GM13977 (cell line): Measurements from ENCODE around the gene ZBTB43.
"Not testable (repeated sequence)": the region's sequence is repeated elsewhere in the genome, so short reads cannot be mapped to it uniquely, and the experiment has no call there.

Experiments used
- DNase-seq: peaks from one replicate; pipeline ENCODE4 v3.0.0; 2012; ENCODE audit warnings: low spot score
- CTCF ChIP-seq: IDR thresholded peaks from 2 replicates; pipeline ENCODE4 v1.5.1; 2012; ENCODE audit warnings: mild to moderate bottlenecking, control low read depth; ENCODE audit not compliant: insufficient read depth; ENCODE audit errors: extremely low read depth, missing control alignments
- in situ Hi-C: fragments of 300-500 bp; cut with MboI; formaldehyde crosslinking; loops from one replicate; pipeline ENCODE4 v1.12.0; 2022; ENCODE audit warnings: low sequenced_read_pairs, low pct_unique_long_range_greater_than_20kb, mixed read lengths, inconsistent platforms; ENCODE audit not compliant: unreplicated experiment

Gene ZBTB43

DNA sequence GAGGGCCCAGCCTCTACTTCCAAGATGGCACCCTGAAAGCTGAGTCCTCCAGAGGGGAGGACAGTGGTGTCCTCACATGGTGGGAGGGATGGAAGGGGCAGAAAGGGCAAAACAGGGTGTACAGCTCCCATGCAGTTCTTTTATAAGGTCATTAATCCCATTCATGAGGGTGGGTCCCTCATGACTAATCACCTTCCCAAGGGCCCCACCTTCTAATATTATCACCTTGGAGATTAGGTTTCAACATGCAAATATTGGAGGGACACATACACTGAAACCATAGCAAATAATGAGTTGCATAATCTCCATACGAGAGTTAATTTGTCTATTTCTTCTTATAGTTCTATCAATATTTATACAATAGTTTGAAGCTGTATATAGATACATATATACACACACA lies 5.8 kb upstream of the ZBTB43 start:
- TF ChIP-seq CTCF = no peak
- in situ Hi-C loops = no loop called here
- DNase-seq = no peak

DNA sequence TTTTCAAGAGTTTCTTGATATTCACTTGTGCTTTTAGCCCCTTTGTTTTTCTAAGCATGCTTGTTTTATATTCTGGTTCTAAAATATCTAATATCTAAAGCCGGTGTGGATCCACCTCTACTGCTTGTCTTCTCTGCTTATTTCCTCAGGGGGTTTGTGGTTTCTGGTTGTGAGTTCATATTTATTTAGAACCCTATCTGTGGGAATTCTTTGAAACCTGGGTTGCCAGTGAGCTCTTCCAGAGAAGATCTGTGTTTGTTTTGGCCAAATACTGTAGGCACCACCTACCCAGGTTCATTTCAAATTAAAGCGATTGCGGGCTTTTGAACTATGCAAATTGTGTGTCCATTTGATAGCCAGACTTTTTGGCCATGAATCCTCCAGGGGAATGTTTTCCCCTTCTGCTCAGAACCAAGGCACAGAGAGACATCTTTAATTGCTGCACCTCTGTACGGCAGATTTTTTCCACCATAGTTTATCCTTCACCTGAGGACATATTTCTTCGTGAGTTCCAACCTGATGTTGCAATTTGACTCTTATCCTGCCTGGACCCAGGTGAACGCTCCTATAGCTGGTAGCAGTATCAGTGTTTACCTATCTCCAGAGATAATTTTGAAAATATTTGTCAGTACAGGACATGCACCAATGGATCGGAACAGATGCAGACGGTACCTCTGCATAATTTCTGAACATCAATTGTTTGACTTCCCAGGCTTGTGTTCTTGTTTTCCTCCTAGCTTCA lies 2.4 kb upstream of the ZBTB43 start:
- no peak for DNase-seq
- in situ Hi-C loops = no loop called here
- TF ChIP-seq CTCF = no peak

GRCh38 chr9:126804198-126804695 lies 593 bp upstream of the ZBTB43 start:
- no peak for DNase-seq
- in situ Hi-C loops = no loop called here
- TF ChIP-seq CTCF = no peak

GRCh38 chr9:126805554-126806262 lies 868 bp downstream of the ZBTB43 start:
- TF ChIP-seq CTCF = no peak
- DNase-seq = peak; percentile 72
- in situ Hi-C loops = no loop called here

DNA sequence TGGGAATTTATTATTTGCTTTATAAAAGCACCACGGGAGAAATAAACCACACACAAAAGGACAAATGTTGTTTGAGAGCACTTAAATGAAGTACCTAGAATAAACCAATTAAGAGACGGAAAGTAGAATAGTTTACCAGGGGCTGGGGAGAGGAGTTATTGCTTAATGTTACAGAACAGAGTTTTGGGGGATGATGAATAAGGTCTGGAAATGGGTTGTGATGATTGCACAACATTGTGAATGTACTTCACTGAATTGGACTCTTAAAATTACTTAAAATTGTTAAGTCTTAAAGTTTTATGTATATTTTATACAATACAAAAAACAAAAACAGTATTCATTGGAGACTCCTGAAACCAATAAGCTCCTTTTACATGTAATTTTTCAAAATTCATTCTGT lies 1.5 kb downstream of the ZBTB43 start:
- in situ Hi-C loops = no loop called here
- DNase-seq = no peak
- no peak for TF ChIP-seq CTCF

GRCh38 chr9:126809068-126809467 lies 4.2 kb downstream of the ZBTB43 start:
- in situ Hi-C loops = no loop called here
- no peak for DNase-seq
- TF ChIP-seq CTCF = no peak

DNA sequence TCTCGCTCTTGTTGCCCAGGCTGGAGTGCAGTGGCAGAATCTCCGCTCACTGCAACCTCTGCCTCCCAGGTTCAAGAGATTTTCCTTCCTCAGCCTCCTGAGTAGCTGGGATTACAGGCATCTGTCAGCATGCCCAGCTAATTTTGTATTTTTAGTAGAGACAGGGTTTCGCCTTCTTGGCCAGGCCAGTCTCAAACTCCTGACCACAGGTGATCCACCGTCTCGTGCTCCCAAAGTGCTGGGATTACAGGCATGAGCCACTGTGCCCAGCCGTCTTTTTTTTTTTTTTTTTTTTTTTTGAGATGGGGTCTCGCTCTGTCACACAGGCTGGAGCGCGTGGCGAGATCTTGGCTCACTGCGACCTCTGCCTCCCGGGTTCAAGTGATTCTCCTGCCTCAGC lies 5.4 kb downstream of the ZBTB43 start:
- DNase-seq, in situ Hi-C loops: not testable (repeated sequence)
